Prostate gland (tissue), 2 donors: ENCODE data around the gene TFG.

Experiments
- POLR2A ChIP-seq: fragments of 450-650 bp; IDR thresholded peaks from one replicate; pipeline ENCODE4 v1.6.1; 2016; ENCODE audit warnings: antibody characterized with exemption, mild to moderate bottlenecking
- TF ChIP-seq, protein P1 (sequence below), 4 experiments: fragments of 200-600 bp in 2 of 4; fragments of 450-650 bp in 2 of 4; sonication (generic) in 2 of 4; IDR thresholded peaks; 1 replicate in 3 of 4; 2 replicates in 1 of 4; pipeline ENCODE4 v1.5.1; 2016 to 2019; ENCODE audit warnings: antibody characterized with exemption in 4 of 4, mild to moderate bottlenecking in 2 of 4, moderate library complexity in 2 of 4

GRCh38 chr3:100761211-100761942 is 52.1 kb downstream of the TFG start:
- TF ChIP-seq, protein P1, sequence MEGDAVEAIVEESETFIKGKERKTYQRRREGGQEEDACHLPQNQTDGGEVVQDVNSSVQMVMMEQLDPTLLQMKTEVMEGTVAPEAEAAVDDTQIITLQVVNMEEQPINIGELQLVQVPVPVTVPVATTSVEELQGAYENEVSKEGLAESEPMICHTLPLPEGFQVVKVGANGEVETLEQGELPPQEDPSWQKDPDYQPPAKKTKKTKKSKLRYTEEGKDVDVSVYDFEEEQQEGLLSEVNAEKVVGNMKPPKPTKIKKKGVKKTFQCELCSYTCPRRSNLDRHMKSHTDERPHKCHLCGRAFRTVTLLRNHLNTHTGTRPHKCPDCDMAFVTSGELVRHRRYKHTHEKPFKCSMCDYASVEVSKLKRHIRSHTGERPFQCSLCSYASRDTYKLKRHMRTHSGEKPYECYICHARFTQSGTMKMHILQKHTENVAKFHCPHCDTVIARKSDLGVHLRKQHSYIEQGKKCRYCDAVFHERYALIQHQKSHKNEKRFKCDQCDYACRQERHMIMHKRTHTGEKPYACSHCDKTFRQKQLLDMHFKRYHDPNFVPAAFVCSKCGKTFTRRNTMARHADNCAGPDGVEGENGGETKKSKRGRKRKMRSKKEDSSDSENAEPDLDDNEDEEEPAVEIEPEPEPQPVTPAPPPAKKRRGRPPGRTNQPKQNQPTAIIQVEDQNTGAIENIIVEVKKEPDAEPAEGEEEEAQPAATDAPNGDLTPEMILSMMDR (IDR thresholded peaks at IDR 0.05): no peak
- TF ChIP-seq POLR2A: no peak
